ENCODE measurements around the gene ZNF684. TPM values are rescaled to one million over a fixed set of nuclear protein-coding genes. Genes with fewer than 3 reads are reported as not detected.

The ZNF684 gene
- total RNA-seq, 1 donor from 2014 or later = 1.2 TPM

GRCh38 chr1:40593449-40594186 is 62.2 kb downstream of the ZNF684 start:
- Histone ChIP-seq H3K4me3 (no peak overlapping the region), H3K4me1 (no peaks in the 10 kb centered on the region), H3K27ac (no peak overlapping the region), H3K9me3 (no peaks in the 10 kb centered on the region), H3K27me3 (no peaks in the 10 kb centered on the region), H3K36me3 (no peaks in the 10 kb centered on the region)
- TF ChIP-seq POLR2A (IDR thresholded peaks at IDR 0.05) = no peak
- TF ChIP-seq, protein P1, sequence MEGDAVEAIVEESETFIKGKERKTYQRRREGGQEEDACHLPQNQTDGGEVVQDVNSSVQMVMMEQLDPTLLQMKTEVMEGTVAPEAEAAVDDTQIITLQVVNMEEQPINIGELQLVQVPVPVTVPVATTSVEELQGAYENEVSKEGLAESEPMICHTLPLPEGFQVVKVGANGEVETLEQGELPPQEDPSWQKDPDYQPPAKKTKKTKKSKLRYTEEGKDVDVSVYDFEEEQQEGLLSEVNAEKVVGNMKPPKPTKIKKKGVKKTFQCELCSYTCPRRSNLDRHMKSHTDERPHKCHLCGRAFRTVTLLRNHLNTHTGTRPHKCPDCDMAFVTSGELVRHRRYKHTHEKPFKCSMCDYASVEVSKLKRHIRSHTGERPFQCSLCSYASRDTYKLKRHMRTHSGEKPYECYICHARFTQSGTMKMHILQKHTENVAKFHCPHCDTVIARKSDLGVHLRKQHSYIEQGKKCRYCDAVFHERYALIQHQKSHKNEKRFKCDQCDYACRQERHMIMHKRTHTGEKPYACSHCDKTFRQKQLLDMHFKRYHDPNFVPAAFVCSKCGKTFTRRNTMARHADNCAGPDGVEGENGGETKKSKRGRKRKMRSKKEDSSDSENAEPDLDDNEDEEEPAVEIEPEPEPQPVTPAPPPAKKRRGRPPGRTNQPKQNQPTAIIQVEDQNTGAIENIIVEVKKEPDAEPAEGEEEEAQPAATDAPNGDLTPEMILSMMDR (IDR thresholded peaks at IDR 0.05) = no peak
- no peak for TF ChIP-seq POLR2AphosphoS5 (IDR thresholded peaks at IDR 0.05; ENCODE audit: insufficient read depth in 1 of 2, low read depth in 1 of 2)
- intact Hi-C loops (cut with DNase I) = no loop called here
- no peak for DNase-seq (ENCODE audit: extremely low spot score in 2 of 2)

- Histone ChIP-seq H3K4me1 (no peaks in the 10 kb centered on the region), H3K27me3 (no peaks in the 10 kb centered on the region), H3K4me3 (no peak overlapping the region), H3K36me3 (no peaks in the 10 kb centered on the region), H3K27ac (no peak overlapping the region), H3K9me3 (no peaks in the 10 kb centered on the region)
- TF ChIP-seq, protein P1 (IDR thresholded peaks at IDR 0.05) = no peak
- TF ChIP-seq POLR2A (IDR thresholded peaks at IDR 0.05) (no peak), POLR2AphosphoS5 (IDR thresholded peaks at IDR 0.05; ENCODE audit: insufficient read depth in 1 of 2, low read depth in 1 of 2) (no peak)
- intact Hi-C loops (cut with DNase I) = no loop called here
- DNase-seq (ENCODE audit: extremely low spot score in 2 of 2) = no peak
Measured at GRCh38 chr1:40594187-40594531, 62.7 kb downstream of the ZNF684 start.

- Histone ChIP-seq H3K4me1 (no peaks in the 10 kb centered on the region), H3K27ac (no peak overlapping the region), H3K9me3 (no peaks in the 10 kb centered on the region), H3K36me3 (no peaks in the 10 kb centered on the region), H3K4me3 (no peak overlapping the region), H3K27me3 (no peaks in the 10 kb centered on the region)
- TF ChIP-seq POLR2A (IDR thresholded peaks at IDR 0.05) = no peak
- TF ChIP-seq, protein P1 (IDR thresholded peaks at IDR 0.05) = no peak
- no peak for TF ChIP-seq POLR2AphosphoS5 (IDR thresholded peaks at IDR 0.05; ENCODE audit: insufficient read depth in 1 of 2, low read depth in 1 of 2)
- intact Hi-C loops (cut with DNase I) = no loop called here
- DNase-seq (ENCODE audit: extremely low spot score in 2 of 2) = no peak
Measured at GRCh38 chr1:40595623-40596022, 64.2 kb downstream of the ZNF684 start.

Small RNA genes within 50 kb of the gene (small RNA-seq; reads per million reads assigned to genes)
- gene AL356379.1 = not detected

Other genes starting within 250 kb of the ZNF684 start
- gene COL9A2, start 214.4 kb upstream of the ZNF684 start, total RNA-seq = 7.1 TPM
- gene SMAP2, start 157.9 kb upstream of the ZNF684 start, total RNA-seq = 24.8 TPM
- gene ZFP69B, start 81.2 kb upstream of the ZNF684 start, total RNA-seq = 1.2 TPM
- 4.9 TPM for gene ZFP69, start 54.3 kb upstream of the ZNF684 start, total RNA-seq
- gene EXO5, start 22.9 kb upstream of the ZNF684 start, total RNA-seq = 3.4 TPM
- gene RIMS3, start 134.0 kb downstream of the ZNF684 start, total RNA-seq = 4.7 TPM
- 61.6 TPM for gene NFYC, start 160.1 kb downstream of the ZNF684 start, total RNA-seq